ENCODE data around the gene ERBB4. TPM values are rescaled to one million over a fixed set of nuclear protein-coding genes. Genes with fewer than 3 reads are reported as not detected.
A peak's percentile ranks its signal among the peaks of the same experiment; 100 is the strongest.

The ERBB4 gene
- total RNA-seq, 1 donor from 2014 or later: 9.9 TPM

GRCh38 chr2:211802666-211803065, 735.9 kb downstream of the ERBB4 start:
- Histone ChIP-seq H3K27me3 (ENCODE audit: control insufficient read depth in 3 of 3, insufficient read depth in 3 of 3, low read length in 3 of 3) (no peaks in the 10 kb centered on the region), H3K9me3 (ENCODE audit: control insufficient read depth in 3 of 3, low read length in 3 of 3) (no peaks in the 10 kb centered on the region), H3K36me3 (ENCODE audit: control insufficient read depth in 3 of 3, insufficient read depth in 3 of 3, low read length in 3 of 3) (no peaks in the 10 kb centered on the region), H3K27ac (ENCODE audit: low read depth, low read length) (no peak overlapping the region), H3K4me3 (ENCODE audit: low read length in 3 of 3) (no peak overlapping the region), H3K9ac (ENCODE audit: low read depth in 1 of 3, low read length in 3 of 3) (no peak overlapping the region), H3K4me1 (ENCODE audit: control insufficient read depth in 3 of 3, insufficient read depth in 3 of 3, low read length in 3 of 3) (no peaks in the 10 kb centered on the region)

- Histone ChIP-seq H3K9ac (ENCODE audit: low read depth in 1 of 3, low read length in 3 of 3) (no peak overlapping the region), H3K4me1 (ENCODE audit: control insufficient read depth in 3 of 3, insufficient read depth in 3 of 3, low read length in 3 of 3) (no peaks in the 10 kb centered on the region), H3K4me3 (ENCODE audit: low read length in 3 of 3) (no peak overlapping the region)
Observed at GRCh38 chr2:211800001-211800400, 738.6 kb downstream of the ERBB4 start.

GRCh38 chr2:211798868-211799267, 739.7 kb downstream of the ERBB4 start:
- H3K4me1 ChIP-seq (ENCODE audit: control insufficient read depth in 3 of 3, insufficient read depth in 3 of 3, low read length in 3 of 3): no peaks in the 10 kb centered on the region
- H3K9ac ChIP-seq (ENCODE audit: low read depth in 1 of 3, low read length in 3 of 3): no peak overlapping the region
- H3K9me3 ChIP-seq (ENCODE audit: control insufficient read depth in 3 of 3, low read length in 3 of 3): no peaks in the 10 kb centered on the region
- H3K27me3 ChIP-seq (ENCODE audit: control insufficient read depth in 3 of 3, insufficient read depth in 3 of 3, low read length in 3 of 3): no peaks in the 10 kb centered on the region
- H3K4me3 ChIP-seq (ENCODE audit: low read length in 3 of 3): no peak overlapping the region
- no peaks in the 10 kb centered on the region for H3K36me3 ChIP-seq (ENCODE audit: control insufficient read depth in 3 of 3, insufficient read depth in 3 of 3, low read length in 3 of 3)
- H3K27ac ChIP-seq (ENCODE audit: low read depth, low read length): no peak overlapping the region

More at GRCh38 chr2:211800001-211800400, 738.6 kb downstream of the ERBB4 start:
- Histone ChIP-seq H3K9me3 (ENCODE audit: control insufficient read depth in 3 of 3, low read length in 3 of 3) (no peaks in the 10 kb centered on the region), H3K27ac (ENCODE audit: low read depth, low read length) (no peak overlapping the region), H3K27me3 (ENCODE audit: control insufficient read depth in 3 of 3, insufficient read depth in 3 of 3, low read length in 3 of 3) (no peaks in the 10 kb centered on the region), H3K36me3 (ENCODE audit: control insufficient read depth in 3 of 3, insufficient read depth in 3 of 3, low read length in 3 of 3) (no peaks in the 10 kb centered on the region)

- Histone ChIP-seq H3K9me3 (ENCODE audit: control insufficient read depth in 3 of 3, low read length in 3 of 3) (no peaks in the 10 kb centered on the region), H3K4me1 (ENCODE audit: control insufficient read depth in 3 of 3, insufficient read depth in 3 of 3, low read length in 3 of 3) (no peaks in the 10 kb centered on the region), H3K27ac (ENCODE audit: low read depth, low read length) (no peak overlapping the region), H3K4me3 (ENCODE audit: low read length in 3 of 3) (no peak overlapping the region), H3K9ac (ENCODE audit: low read depth in 1 of 3, low read length in 3 of 3) (no peak overlapping the region), H3K36me3 (ENCODE audit: control insufficient read depth in 3 of 3, insufficient read depth in 3 of 3, low read length in 3 of 3) (no peaks in the 10 kb centered on the region), H3K27me3 (ENCODE audit: control insufficient read depth in 3 of 3, insufficient read depth in 3 of 3, low read length in 3 of 3) (no peaks in the 10 kb centered on the region)
Observed at GRCh38 chr2:211793690-211794089, 744.9 kb downstream of the ERBB4 start.

- H3K4me1 ChIP-seq (ENCODE audit: control insufficient read depth in 3 of 3, insufficient read depth in 3 of 3, low read length in 3 of 3): no peaks in the 10 kb centered on the region
- no peaks in the 10 kb centered on the region for H3K27me3 ChIP-seq (ENCODE audit: control insufficient read depth in 3 of 3, insufficient read depth in 3 of 3, low read length in 3 of 3)
- H3K36me3 ChIP-seq (ENCODE audit: control insufficient read depth in 3 of 3, insufficient read depth in 3 of 3, low read length in 3 of 3): no peaks in the 10 kb centered on the region
- no peak overlapping the region for H3K27ac ChIP-seq (ENCODE audit: low read depth, low read length)
- no peak overlapping the region for H3K4me3 ChIP-seq (ENCODE audit: low read length in 3 of 3)
- no peaks in the 10 kb centered on the region for H3K9me3 ChIP-seq (ENCODE audit: control insufficient read depth in 3 of 3, low read length in 3 of 3)
- no peak overlapping the region for H3K9ac ChIP-seq (ENCODE audit: low read depth in 1 of 3, low read length in 3 of 3)
Observed at GRCh38 chr2:211789982-211790381, 748.6 kb downstream of the ERBB4 start.

GRCh38 chr2:211766689-211767088, 771.9 kb downstream of the ERBB4 start:
- Histone ChIP-seq H3K9me3 (ENCODE audit: control insufficient read depth in 3 of 3, low read length in 3 of 3) (no peaks in the 10 kb centered on the region), H3K4me1 (ENCODE audit: control insufficient read depth in 3 of 3, insufficient read depth in 3 of 3, low read length in 3 of 3) (no peaks in the 10 kb centered on the region), H3K4me3 (ENCODE audit: low read length in 3 of 3) (no peak overlapping the region), H3K27ac (ENCODE audit: low read depth, low read length) (no peak overlapping the region), H3K36me3 (ENCODE audit: control insufficient read depth in 3 of 3, insufficient read depth in 3 of 3, low read length in 3 of 3) (no peaks in the 10 kb centered on the region), H3K9ac (ENCODE audit: low read depth in 1 of 3, low read length in 3 of 3) (no peak overlapping the region), H3K27me3 (ENCODE audit: control insufficient read depth in 3 of 3, insufficient read depth in 3 of 3, low read length in 3 of 3) (no peaks in the 10 kb centered on the region)

- Histone ChIP-seq H3K4me1 (ENCODE audit: control insufficient read depth in 3 of 3, insufficient read depth in 3 of 3, low read length in 3 of 3) (no peaks in the 10 kb centered on the region), H3K27ac (ENCODE audit: low read depth, low read length) (no peak overlapping the region), H3K27me3 (ENCODE audit: control insufficient read depth in 3 of 3, insufficient read depth in 3 of 3, low read length in 3 of 3) (no peaks in the 10 kb centered on the region), H3K36me3 (ENCODE audit: control insufficient read depth in 3 of 3, insufficient read depth in 3 of 3, low read length in 3 of 3) (no peaks in the 10 kb centered on the region), H3K9ac (ENCODE audit: low read depth in 1 of 3, low read length in 3 of 3) (no peak overlapping the region), H3K9me3 (ENCODE audit: control insufficient read depth in 3 of 3, low read length in 3 of 3) (no peaks in the 10 kb centered on the region), H3K4me3 (ENCODE audit: low read length in 3 of 3) (no peak overlapping the region)
Observed at GRCh38 chr2:211762479-211762878, 776.1 kb downstream of the ERBB4 start.

- H3K9me3 ChIP-seq (ENCODE audit: control insufficient read depth in 3 of 3, low read length in 3 of 3): no peaks in the 10 kb centered on the region
- H3K9ac ChIP-seq (ENCODE audit: low read depth in 1 of 3, low read length in 3 of 3): no peak overlapping the region
- H3K36me3 ChIP-seq (ENCODE audit: control insufficient read depth in 3 of 3, insufficient read depth in 3 of 3, low read length in 3 of 3): no peaks in the 10 kb centered on the region
- no peak overlapping the region for H3K27ac ChIP-seq (ENCODE audit: low read depth, low read length)
- no peak overlapping the region for H3K4me3 ChIP-seq (ENCODE audit: low read length in 3 of 3)
- no peaks in the 10 kb centered on the region for H3K27me3 ChIP-seq (ENCODE audit: control insufficient read depth in 3 of 3, insufficient read depth in 3 of 3, low read length in 3 of 3)
- H3K4me1 ChIP-seq (ENCODE audit: control insufficient read depth in 3 of 3, insufficient read depth in 3 of 3, low read length in 3 of 3): no peaks in the 10 kb centered on the region
Observed at GRCh38 chr2:211760103-211760502, 778.5 kb downstream of the ERBB4 start.

- Histone ChIP-seq H3K27me3 (ENCODE audit: control insufficient read depth in 3 of 3, insufficient read depth in 3 of 3, low read length in 3 of 3) (no peaks in the 10 kb centered on the region), H3K9me3 (ENCODE audit: control insufficient read depth in 3 of 3, low read length in 3 of 3) (no peaks in the 10 kb centered on the region), H3K9ac (ENCODE audit: low read depth in 1 of 3, low read length in 3 of 3) (no peak overlapping the region), H3K27ac (ENCODE audit: low read depth, low read length) (no peak overlapping the region), H3K36me3 (ENCODE audit: control insufficient read depth in 3 of 3, insufficient read depth in 3 of 3, low read length in 3 of 3) (no peaks in the 10 kb centered on the region), H3K4me1 (ENCODE audit: control insufficient read depth in 3 of 3, insufficient read depth in 3 of 3, low read length in 3 of 3) (no peaks in the 10 kb centered on the region), H3K4me3 (ENCODE audit: low read length in 3 of 3) (no peak overlapping the region)
Observed at GRCh38 chr2:211756266-211756665, 782.3 kb downstream of the ERBB4 start.

- no peak overlapping the region for H3K9ac ChIP-seq (ENCODE audit: low read depth in 1 of 3, low read length in 3 of 3)
- no peak overlapping the region for H3K27ac ChIP-seq (ENCODE audit: low read depth, low read length)
- no peaks in the 10 kb centered on the region for H3K9me3 ChIP-seq (ENCODE audit: control insufficient read depth in 3 of 3, low read length in 3 of 3)
- H3K4me1 ChIP-seq (ENCODE audit: control insufficient read depth in 3 of 3, insufficient read depth in 3 of 3, low read length in 3 of 3): no peaks in the 10 kb centered on the region
- no peak overlapping the region for H3K4me3 ChIP-seq (ENCODE audit: low read length in 3 of 3)
- no peaks in the 10 kb centered on the region for H3K36me3 ChIP-seq (ENCODE audit: control insufficient read depth in 3 of 3, insufficient read depth in 3 of 3, low read length in 3 of 3)
- no peaks in the 10 kb centered on the region for H3K27me3 ChIP-seq (ENCODE audit: control insufficient read depth in 3 of 3, insufficient read depth in 3 of 3, low read length in 3 of 3)
Observed at GRCh38 chr2:211755187-211755586, 783.4 kb downstream of the ERBB4 start.

- Histone ChIP-seq H3K36me3 (ENCODE audit: control insufficient read depth in 3 of 3, insufficient read depth in 3 of 3, low read length in 3 of 3) (no peaks in the 10 kb centered on the region), H3K27ac (ENCODE audit: low read depth, low read length) (no peak overlapping the region), H3K4me1 (ENCODE audit: control insufficient read depth in 3 of 3, insufficient read depth in 3 of 3, low read length in 3 of 3) (no peaks in the 10 kb centered on the region), H3K4me3 (ENCODE audit: low read length in 3 of 3) (peak overlapping the region in 1 of 3 donors; percentile 14), H3K27me3 (ENCODE audit: control insufficient read depth in 3 of 3, insufficient read depth in 3 of 3, low read length in 3 of 3) (no peaks in the 10 kb centered on the region), H3K9me3 (ENCODE audit: control insufficient read depth in 3 of 3, low read length in 3 of 3) (no peaks in the 10 kb centered on the region), H3K9ac (ENCODE audit: low read depth in 1 of 3, low read length in 3 of 3) (no peak overlapping the region)
Observed at GRCh38 chr2:211751848-211752247, 786.8 kb downstream of the ERBB4 start.

Data from skeletal muscle tissue (tissue), 4 donors.